ENCODE data around the gene RTL10. TPM values are rescaled to one million over a fixed set of nuclear protein-coding genes. Genes with fewer than 3 reads are reported as not detected.

RTL10 gene
- total RNA-seq, 1 donor from 2014 or later: 6.6 TPM

DNA sequence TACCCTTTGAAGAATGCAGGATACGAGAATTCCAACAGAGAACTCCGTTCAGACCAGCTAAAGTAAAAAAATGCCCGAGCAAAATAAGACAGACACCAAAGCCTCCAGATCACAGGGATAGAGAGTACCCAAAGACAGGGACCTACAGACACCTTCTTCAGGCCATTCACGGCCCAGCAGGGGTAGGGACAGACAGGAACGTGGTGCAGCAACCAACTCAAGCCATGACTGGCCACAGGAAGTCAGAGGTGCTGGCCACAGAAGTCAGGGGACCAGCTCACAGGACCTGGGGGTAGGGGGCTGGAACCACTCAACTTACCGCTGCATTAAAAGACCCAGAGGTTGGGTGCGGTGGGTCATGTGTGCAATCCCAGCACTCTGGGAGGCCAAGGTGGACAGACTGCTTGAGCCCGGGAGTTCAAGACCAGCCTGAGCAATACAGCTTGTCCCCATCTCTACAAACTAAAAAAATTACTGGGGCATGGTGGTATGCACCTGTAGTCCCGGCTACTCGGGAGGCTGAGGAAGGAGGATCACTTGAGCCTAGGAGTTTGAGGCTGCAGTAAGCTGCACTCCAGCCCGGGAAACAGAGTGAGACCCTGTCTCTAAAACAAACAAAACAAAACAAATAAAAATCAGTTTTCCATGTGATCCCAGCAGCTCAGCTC, 47.0 kb upstream of the RTL10 start:
- Histone ChIP-seq H3K27me3 (ENCODE audit: low read depth) (no peaks in the 10 kb centered on the region), H3K9me3 (replicated peaks) (no peaks in the 10 kb centered on the region), H3K27ac (replicated peaks) (no peak overlapping the region), H3K4me3 (no peak overlapping the region), H3K4me1 (no peaks in the 10 kb centered on the region), H3K36me3 (peaks cover 30% of the 10 kb centered on the region)
- intact Hi-C loops (cut with micrococcal nuclease): no loop called here
- TF ChIP-seq, protein P1, sequence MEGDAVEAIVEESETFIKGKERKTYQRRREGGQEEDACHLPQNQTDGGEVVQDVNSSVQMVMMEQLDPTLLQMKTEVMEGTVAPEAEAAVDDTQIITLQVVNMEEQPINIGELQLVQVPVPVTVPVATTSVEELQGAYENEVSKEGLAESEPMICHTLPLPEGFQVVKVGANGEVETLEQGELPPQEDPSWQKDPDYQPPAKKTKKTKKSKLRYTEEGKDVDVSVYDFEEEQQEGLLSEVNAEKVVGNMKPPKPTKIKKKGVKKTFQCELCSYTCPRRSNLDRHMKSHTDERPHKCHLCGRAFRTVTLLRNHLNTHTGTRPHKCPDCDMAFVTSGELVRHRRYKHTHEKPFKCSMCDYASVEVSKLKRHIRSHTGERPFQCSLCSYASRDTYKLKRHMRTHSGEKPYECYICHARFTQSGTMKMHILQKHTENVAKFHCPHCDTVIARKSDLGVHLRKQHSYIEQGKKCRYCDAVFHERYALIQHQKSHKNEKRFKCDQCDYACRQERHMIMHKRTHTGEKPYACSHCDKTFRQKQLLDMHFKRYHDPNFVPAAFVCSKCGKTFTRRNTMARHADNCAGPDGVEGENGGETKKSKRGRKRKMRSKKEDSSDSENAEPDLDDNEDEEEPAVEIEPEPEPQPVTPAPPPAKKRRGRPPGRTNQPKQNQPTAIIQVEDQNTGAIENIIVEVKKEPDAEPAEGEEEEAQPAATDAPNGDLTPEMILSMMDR (IDR thresholded peaks at IDR 0.05; ENCODE audit: borderline replicate concordance): no peak
- no peak for DNase-seq

DNA sequence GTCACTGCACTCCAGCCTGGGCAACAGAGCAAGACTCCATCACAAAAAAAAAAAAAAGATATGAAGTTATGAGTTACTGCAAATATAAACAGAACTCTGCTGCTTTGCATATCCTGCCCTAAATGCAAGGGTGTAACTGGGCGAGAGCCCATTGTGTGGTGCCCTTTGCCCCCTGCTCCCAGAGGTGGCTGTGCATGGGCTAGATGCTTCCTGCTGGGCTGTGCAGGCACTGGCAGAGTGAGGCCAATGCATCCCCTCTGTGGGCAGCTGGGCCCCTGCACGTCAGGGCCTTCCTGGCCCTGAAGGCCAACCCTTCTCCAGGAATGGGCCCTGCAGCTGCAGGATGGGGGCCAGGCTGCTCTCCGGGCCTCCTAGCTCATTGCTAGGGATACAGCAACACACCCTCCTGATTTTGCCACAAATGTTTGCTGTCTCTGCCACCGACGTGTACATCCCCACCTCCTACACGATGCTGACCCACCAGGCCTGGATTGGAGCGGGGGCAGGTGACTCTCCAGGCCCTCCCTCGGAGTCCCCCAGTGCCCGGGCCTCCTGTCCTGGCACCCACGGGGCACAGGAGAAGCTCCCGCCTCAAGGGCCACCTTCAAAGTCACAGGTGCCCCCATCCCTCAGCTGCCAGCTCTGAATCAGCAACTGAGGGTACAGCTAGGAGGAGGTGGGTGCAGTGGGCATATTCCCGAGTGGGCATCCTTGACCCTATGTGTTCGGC, 46.2 kb upstream of the RTL10 start:
- TF ChIP-seq, protein P1 (IDR thresholded peaks at IDR 0.05; ENCODE audit: borderline replicate concordance): no peak
- no peaks in the 10 kb centered on the region for H3K27me3 ChIP-seq (ENCODE audit: low read depth)
- H3K36me3 ChIP-seq: peaks cover 30% of the 10 kb centered on the region
- no peaks in the 10 kb centered on the region for H3K9me3 ChIP-seq (replicated peaks)
- no peak overlapping the region for H3K27ac ChIP-seq (replicated peaks)
- no peaks in the 10 kb centered on the region for H3K4me1 ChIP-seq
- H3K4me3 ChIP-seq: no peak overlapping the region
- intact Hi-C loops (cut with micrococcal nuclease): no loop called here
- DNase-seq: no peak

DNA sequence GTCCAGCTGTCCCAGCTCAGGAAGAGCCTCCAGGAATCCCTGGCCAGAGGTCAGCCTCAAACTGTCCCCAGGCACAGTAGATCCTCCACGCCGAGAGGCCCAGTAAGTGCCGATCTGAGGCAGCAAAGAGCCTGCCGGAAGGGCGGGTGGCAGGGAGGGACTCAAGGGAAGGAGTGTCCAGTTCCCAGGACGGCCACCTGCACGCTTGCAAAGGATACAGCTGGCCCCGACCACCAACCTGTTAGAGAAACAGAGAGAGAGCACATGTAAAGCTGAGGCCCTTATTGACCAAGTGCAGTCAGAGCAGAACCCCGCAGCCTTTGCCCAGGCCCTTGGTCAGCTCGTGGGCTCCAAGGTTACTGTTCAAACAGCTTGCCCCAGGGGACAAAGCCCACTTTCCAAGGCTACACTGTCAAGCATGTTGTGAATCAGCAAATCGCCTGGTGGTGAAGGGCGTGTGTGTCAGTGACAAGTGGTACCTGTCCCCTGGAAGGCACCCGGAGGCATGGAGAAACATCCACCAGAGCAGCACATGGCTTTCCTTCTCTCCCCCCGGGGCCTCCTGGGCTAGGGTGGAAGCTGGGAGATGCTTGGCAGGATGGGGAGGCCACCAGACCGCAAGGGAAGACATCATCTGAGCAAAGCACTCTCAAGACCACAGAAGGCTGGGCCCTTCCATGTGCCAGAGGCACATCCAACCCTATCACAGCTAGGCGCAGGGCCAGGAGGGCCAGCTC, 44.3 kb upstream of the RTL10 start:
- Histone ChIP-seq H3K36me3 (peaks cover 41% of the 10 kb centered on the region), H3K9me3 (replicated peaks) (no peaks in the 10 kb centered on the region), H3K4me3 (no peak overlapping the region), H3K27me3 (ENCODE audit: low read depth) (no peaks in the 10 kb centered on the region), H3K4me1 (no peaks in the 10 kb centered on the region), H3K27ac (replicated peaks) (no peak overlapping the region)
- DNase-seq: no peak
- TF ChIP-seq, protein P1 (IDR thresholded peaks at IDR 0.05; ENCODE audit: borderline replicate concordance): no peak
- intact Hi-C loops (cut with micrococcal nuclease): no loop called here

DNA sequence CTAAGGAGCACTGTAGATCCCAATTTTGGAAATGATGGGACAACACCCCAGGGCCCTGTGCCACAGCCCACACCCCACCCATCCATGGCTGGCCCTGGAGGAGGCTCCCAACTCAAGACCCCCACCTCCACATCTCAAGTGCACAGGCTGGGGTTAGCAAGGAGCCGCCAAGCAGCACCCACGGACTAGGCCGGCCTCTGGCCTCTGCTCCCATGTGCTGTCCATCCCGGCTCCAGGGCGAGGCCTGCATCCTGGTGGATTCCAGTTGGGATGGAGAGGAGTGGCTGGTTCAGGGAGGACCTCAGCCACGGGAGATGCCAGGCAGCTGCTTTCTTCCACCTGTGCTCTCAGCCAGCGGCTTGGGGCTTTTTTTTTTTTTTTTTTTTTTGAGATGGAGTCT, 43.5 kb upstream of the RTL10 start:
- TF ChIP-seq, protein P1 (IDR thresholded peaks at IDR 0.05; ENCODE audit: borderline replicate concordance): no peak
- Histone ChIP-seq H3K4me1 (no peaks in the 10 kb centered on the region), H3K4me3 (no peak overlapping the region), H3K36me3 (peaks cover 49% of the 10 kb centered on the region), H3K27me3 (ENCODE audit: low read depth) (no peaks in the 10 kb centered on the region), H3K27ac (replicated peaks) (no peak overlapping the region), H3K9me3 (replicated peaks) (no peaks in the 10 kb centered on the region)
- DNase-seq: no peak
- intact Hi-C loops (cut with micrococcal nuclease): no loop called here

DNA sequence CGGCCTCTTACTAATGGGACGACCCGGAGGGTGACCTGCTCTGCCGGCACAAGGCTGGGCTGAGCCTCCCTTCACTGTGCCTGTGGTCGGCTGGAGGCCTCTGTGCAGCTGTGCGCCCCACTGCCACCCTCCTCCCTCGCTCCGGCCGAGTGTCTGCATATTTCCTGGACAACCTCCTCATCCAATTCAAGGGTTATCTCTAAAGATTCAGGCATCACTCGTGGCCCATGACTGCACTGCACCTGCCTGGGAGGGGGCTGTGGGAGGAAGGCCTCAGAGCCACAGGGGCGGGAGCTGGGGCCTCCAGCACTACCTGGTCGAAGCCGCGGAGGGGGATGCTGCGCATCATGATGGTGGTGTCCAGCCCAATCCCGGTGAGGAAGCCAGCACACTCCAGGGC, 43.1 kb upstream of the RTL10 start:
- peaks cover 49% of the 10 kb centered on the region for H3K36me3 ChIP-seq
- no peak overlapping the region for H3K27ac ChIP-seq (replicated peaks)
- no peaks in the 10 kb centered on the region for H3K9me3 ChIP-seq (replicated peaks)
- no peaks in the 10 kb centered on the region for H3K27me3 ChIP-seq (ENCODE audit: low read depth)
- no peak for DNase-seq
- intact Hi-C loops (cut with micrococcal nuclease): no loop called here
- no peak overlapping the region for H3K4me3 ChIP-seq
- TF ChIP-seq, protein P1 (IDR thresholded peaks at IDR 0.05; ENCODE audit: borderline replicate concordance): no peak
- no peaks in the 10 kb centered on the region for H3K4me1 ChIP-seq
